Measurements from ENCODE around the gene AHCY. TPM values are rescaled to one million over a fixed set of nuclear protein-coding genes. Genes with fewer than 3 reads are reported as not detected.
"Not testable (repeated sequence)": the region's sequence is repeated elsewhere in the genome, so short reads cannot be mapped to it uniquely, and the experiment has no call there.

The AHCY gene
- total and polyA plus RNA-seq, 11 donors: 48.3 to 132 (median 59.1) TPM

- no peak for TF ChIP-seq POLR2A (IDR thresholded peaks at IDR 0.05)
- TF ChIP-seq, protein P1, sequence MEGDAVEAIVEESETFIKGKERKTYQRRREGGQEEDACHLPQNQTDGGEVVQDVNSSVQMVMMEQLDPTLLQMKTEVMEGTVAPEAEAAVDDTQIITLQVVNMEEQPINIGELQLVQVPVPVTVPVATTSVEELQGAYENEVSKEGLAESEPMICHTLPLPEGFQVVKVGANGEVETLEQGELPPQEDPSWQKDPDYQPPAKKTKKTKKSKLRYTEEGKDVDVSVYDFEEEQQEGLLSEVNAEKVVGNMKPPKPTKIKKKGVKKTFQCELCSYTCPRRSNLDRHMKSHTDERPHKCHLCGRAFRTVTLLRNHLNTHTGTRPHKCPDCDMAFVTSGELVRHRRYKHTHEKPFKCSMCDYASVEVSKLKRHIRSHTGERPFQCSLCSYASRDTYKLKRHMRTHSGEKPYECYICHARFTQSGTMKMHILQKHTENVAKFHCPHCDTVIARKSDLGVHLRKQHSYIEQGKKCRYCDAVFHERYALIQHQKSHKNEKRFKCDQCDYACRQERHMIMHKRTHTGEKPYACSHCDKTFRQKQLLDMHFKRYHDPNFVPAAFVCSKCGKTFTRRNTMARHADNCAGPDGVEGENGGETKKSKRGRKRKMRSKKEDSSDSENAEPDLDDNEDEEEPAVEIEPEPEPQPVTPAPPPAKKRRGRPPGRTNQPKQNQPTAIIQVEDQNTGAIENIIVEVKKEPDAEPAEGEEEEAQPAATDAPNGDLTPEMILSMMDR (IDR thresholded peaks at IDR 0.05): no peak
- no peak overlapping the region for H3K4me3 ChIP-seq
- ATAC-seq (no peak), DNase-seq (no peak)
- H3K27me3 ChIP-seq: no peaks in the 10 kb centered on the region
- H3K9me3 ChIP-seq: peaks cover 0 to 6% (median 0%) of the 10 kb centered on the region in 12 donors
- 75 to 92% (median 87%) methylated on average over 3 of the region's 3 CpGs for WGBS, 4 donors
- no peaks in the 10 kb centered on the region for H3K36me3 ChIP-seq
- H3K27ac ChIP-seq: no peak overlapping the region
- intact Hi-C loops (cut with DNase I): no loop called here
- H3K4me1 ChIP-seq: peaks cover 0 to 9% (median 0%) of the 10 kb centered on the region in 12 donors
These were observed 59.8 kb downstream of the AHCY start for GRCh38 chr20:34243377-34243776.

GRCh38 chr20:34242879-34243278, 60.3 kb downstream of the AHCY start:
- Histone ChIP-seq H3K27ac (no peak overlapping the region), H3K4me1 (peaks cover 0 to 9% (median 0%) of the 10 kb centered on the region in 12 donors), H3K27me3 (no peaks in the 10 kb centered on the region), H3K9me3 (peaks cover 0 to 11% (median 5%) of the 10 kb centered on the region in 12 donors), H3K36me3 (no peaks in the 10 kb centered on the region), H3K4me3 (no peak overlapping the region)
- TF ChIP-seq POLR2A (IDR thresholded peaks at IDR 0.05): no peak
- TF ChIP-seq, protein P1 (IDR thresholded peaks at IDR 0.05): no peak
- ATAC-seq: no peak
- intact Hi-C loops (cut with DNase I): no loop called here
- no peak for DNase-seq
- WGBS, 4 donors: 73 to 81% (median 78%) methylated on average over 1 of the region's 1 CpG

DNA sequence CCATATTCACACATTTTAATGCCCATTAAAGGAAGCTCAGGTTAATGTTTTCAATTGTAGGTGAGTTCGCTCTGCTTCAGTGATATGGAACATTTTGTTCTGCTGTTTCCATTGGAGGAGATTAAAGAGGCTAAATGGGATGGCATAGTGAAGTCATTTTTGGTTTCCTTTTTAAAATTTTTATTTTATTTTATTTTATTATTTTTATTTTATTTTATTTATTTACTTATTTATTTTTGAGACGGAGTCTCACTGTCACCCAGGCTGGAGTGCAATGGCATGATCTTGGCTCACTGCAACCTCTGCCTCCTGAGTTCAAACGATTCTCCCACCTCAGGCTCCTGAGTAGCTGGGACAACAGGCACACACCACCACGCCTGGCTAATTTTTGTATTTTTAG, 61.1 kb downstream of the AHCY start:
- ATAC-seq; H3K4me1 ChIP-seq; H3K27ac ChIP-seq; DNase-seq; H3K4me3 ChIP-seq; H3K36me3 ChIP-seq; H3K27me3 ChIP-seq; intact Hi-C loops (cut with DNase I): not testable (repeated sequence)
- peaks cover 0 to 20% (median 12%) of the 10 kb centered on the region in 12 donors for H3K9me3 ChIP-seq
- 85 to 93% (median 88%) methylated on average over 4 of the region's 4 CpGs for WGBS, 4 donors

DNA sequence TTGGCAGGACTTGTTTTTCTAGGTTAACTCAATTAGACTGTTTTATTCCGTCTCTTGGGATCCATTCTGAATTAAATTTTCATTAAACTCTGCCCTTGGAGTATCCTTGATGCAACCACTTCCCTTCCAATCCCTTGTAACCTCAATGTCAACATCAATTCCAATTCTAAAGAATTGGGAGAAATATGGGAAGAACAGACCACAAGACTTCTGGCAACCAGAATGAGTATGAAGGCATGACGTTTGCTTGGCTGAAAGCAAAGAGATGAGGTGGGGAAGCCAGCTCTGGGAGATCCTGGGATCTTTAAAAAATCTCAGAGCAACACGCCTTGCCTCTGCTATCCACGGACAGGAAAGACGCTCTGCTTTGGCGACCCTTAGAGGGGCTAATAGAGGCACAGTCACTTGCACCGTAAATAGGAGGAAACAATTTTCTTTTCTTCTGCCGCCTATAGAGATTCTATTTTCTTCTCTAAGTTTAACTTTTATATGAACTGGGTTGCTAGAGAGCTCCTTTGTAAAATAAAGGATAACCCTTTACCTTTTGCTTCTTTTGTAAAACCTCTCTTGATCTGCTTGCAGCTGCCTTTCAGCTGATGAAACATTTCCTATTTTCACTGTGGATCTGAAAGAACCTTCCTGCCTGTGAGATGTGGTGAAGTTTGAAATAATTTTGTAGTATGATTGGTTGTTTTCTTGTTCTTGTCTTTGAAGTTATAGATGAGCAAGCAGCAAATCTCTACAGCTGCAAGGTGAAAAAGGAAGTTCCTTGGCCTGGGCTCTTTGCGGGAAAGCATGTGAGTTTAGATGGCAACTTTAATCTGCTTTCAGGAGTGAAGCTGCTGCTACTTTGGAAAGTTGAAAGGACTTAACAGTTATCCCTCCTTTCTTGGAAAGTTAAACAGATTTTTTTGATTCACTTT, 62.2 kb downstream of the AHCY start, which contains the start of gene ASIP:
Gene ASIP, plus strand, starts transcription at position 731 of the 923 bp plus-strand sequence. CDS start 18,952 bp downstream, outside the sequence.
- DNase-seq: no peak
- no peak within 1 kb of the TSS for H3K4me3 ChIP-seq
- H3K36me3 ChIP-seq: no peaks in the 10 kb centered on the region
- no peak within 1 kb of the TSS for H3K27ac ChIP-seq
- no peaks in the 10 kb centered on the region for H3K27me3 ChIP-seq
- H3K9me3 ChIP-seq: peaks cover 0 to 26% (median 15%) of the 10 kb centered on the region in 12 donors
- peaks cover 0 to 9% (median 0%) of the 10 kb centered on the region in 12 donors for H3K4me1 ChIP-seq
- WGBS, 4 donors: 73 to 80% (median 78%) methylated on average over 9 of the region's 9 CpGs
- no peak for TF ChIP-seq POLR2A (IDR thresholded peaks at IDR 0.05)
- TF ChIP-seq, protein P1 (IDR thresholded peaks at IDR 0.05): no peak
- intact Hi-C loops (cut with DNase I): no loop called here
- no peak for ATAC-seq

Data from heart left ventricle (tissue), 16 donors.